HCT116 (cell line): Measurements from ENCODE around the gene BNC2. TPM values are rescaled to one million over a fixed set of nuclear protein-coding genes. Genes with fewer than 3 reads are reported as not detected.

ENCODE experiments used
- ATAC-seq: fragments of 200-7000 bp; cut with Tn5 transposase; 2 replicates; pipeline ENCODE4 v1.9.1; 2020; ENCODE audit warnings: mild to moderate bottlenecking, moderate library complexity
- BruUV-seq: library from RNA; stranded (reverse); fragments of 400-500 nt; replicated peaks from 2 replicates; lab custom pipeline; 2021; lab: Mats Ljungman, UMichigan
- CTCF ChIA-PET: fragments of 300-600 bp; sonication (Branson Sonifier 250); formaldehyde crosslinking; loops from one replicate; lab custom pipeline; 2021; ENCODE audit warnings: antibody characterized with exemption; lab: Charles Lee
- POLR2A ChIA-PET: fragments of 300-600, 350-600 bp; sonication (Branson Sonifier 250); formaldehyde crosslinking; loops from one replicate; lab custom pipeline; 2021; ENCODE audit warnings: antibody characterized with exemption; lab: Charles Lee
- RAD21 ChIA-PET, 2 experiments: fragments of 300-600 bp; sonication (Branson Sonifier 250); formaldehyde crosslinking; loops; one replicate each; lab custom pipeline; 2023; ENCODE audit warnings: low total read pairs in 2 of 2; ENCODE audit not compliant: uncharacterized antibody in 2 of 2, unreplicated experiment in 2 of 2, low non-redundant PET in 1 of 2; lab: Charles Lee
- DNase-seq: peaks from one replicate; pipeline ENCODE4 v3.0.0-alpha.2; 2010; ENCODE audit warnings: low read depth, low spot score
- H2AFZ ChIP-seq: fragments of 200-600 bp; shearing (Covaris generic), sonication (generic); 2 replicates; pipeline ENCODE4 v1.6.1; 2017; ENCODE audit warnings: low read depth, mixed run types, mixed read lengths, antibody characterized with exemption, low read length; ENCODE audit not compliant: poor library complexity, severe bottlenecking
- H3K27ac ChIP-seq: 2 replicates; pipeline ENCODE4 v1.5.1; 2012; ENCODE audit warnings: low read depth, low read length
- H3K27me3 ChIP-seq: fragments of 200-600 bp; sonication (generic); 2 replicates; pipeline ENCODE4 v1.6.1; 2016; ENCODE audit warnings: mixed run types, low read length, mixed read lengths; ENCODE audit not compliant: insufficient read depth
- H3K36me3 ChIP-seq, 2 experiments: fragments of 200-500 bp in 1 of 2; fragments of 200-600 bp in 1 of 2; sonication (Bioruptor generic) in 1 of 2; sonication (generic) in 1 of 2; 2 replicates each; pipeline versions ENCODE4 v1.5.1 to v1.6.1; 2014 to 2016; ENCODE audit warnings: low read length in 2 of 2, inconsistent platforms in 1 of 2, mixed read lengths in 1 of 2, mixed run types in 1 of 2; ENCODE audit not compliant: insufficient read depth in 2 of 2, control insufficient read depth in 1 of 2
- H3K4me1 ChIP-seq, 2 experiments: fragments of 200-600 bp in 1 of 2; sonication (generic) in 1 of 2; 2 replicates each; pipeline versions ENCODE4 v1.5.1 to v1.6.1; 2012 to 2017; ENCODE audit warnings: low read length in 2 of 2, inconsistent platforms in 1 of 2, mild to moderate bottlenecking in 1 of 2, mixed read lengths in 1 of 2, mixed run types in 1 of 2, moderate library complexity in 1 of 2; ENCODE audit not compliant: insufficient read depth in 2 of 2, control insufficient read depth in 1 of 2
- H3K4me2 ChIP-seq: fragments of 200-600 bp; sonication (generic); 2 replicates; pipeline ENCODE4 v1.6.1; 2017; ENCODE audit warnings: mixed run types, low read length, mixed read lengths
- H3K4me3 ChIP-seq, 2 experiments: fragments of 200-600 bp in 1 of 2; sonication (generic) in 1 of 2; replicated peaks in 1 of 2; 2 replicates each; pipeline ENCODE4 v1.5.1; 2011 to 2016; ENCODE audit warnings: low read length in 2 of 2, control low read depth in 1 of 2, low read depth in 1 of 2, mild to moderate bottlenecking in 1 of 2, mixed read lengths in 1 of 2, mixed run types in 1 of 2
- H3K79me2 ChIP-seq: fragments of 200-600 bp; sonication (generic); 2 replicates; pipeline ENCODE4 v1.6.1; 2017; ENCODE audit warnings: mild to moderate bottlenecking, mixed run types, low read length, moderate library complexity, mixed read lengths; ENCODE audit not compliant: insufficient read depth
- H3K9ac ChIP-seq: fragments of 200-600 bp; sonication (generic); 2 replicates; pipeline ENCODE4 v1.6.1; 2016; ENCODE audit warnings: low read length, mixed read lengths
- H3K9me2 ChIP-seq: fragments of 200-600 bp; sonication (generic), shearing (Covaris generic); 2 replicates; pipeline ENCODE4 v1.6.1; 2017; ENCODE audit warnings: mixed run types, mild to moderate bottlenecking, moderate library complexity; ENCODE audit not compliant: insufficient read depth
- H3K9me3 ChIP-seq, 2 experiments: fragments of 200-500 bp in 1 of 2; fragments of 200-600 bp in 1 of 2; sonication (Bioruptor generic) in 1 of 2; sonication (generic) in 1 of 2; 2 replicates each; pipeline ENCODE4 v1.6.1; 2014 to 2017; ENCODE audit warnings: low read length in 2 of 2, mixed read lengths in 2 of 2, inconsistent platforms in 1 of 2, low read depth in 1 of 2, mild to moderate bottlenecking in 1 of 2, mixed run types in 1 of 2, moderate library complexity in 1 of 2; ENCODE audit not compliant: control insufficient read depth in 1 of 2, insufficient read depth in 1 of 2
- H4K20me1 ChIP-seq: fragments of 200-600 bp; sonication (generic), shearing (Covaris generic); 2 replicates; pipeline ENCODE4 v1.6.1; 2017; ENCODE audit warnings: mixed run types, mild to moderate bottlenecking, moderate library complexity; ENCODE audit not compliant: insufficient read depth
- CBX3 ChIP-seq: IDR thresholded peaks from 2 replicates; pipeline ENCODE4 v1.6.1; 2012; ENCODE audit warnings: low read depth
- CEBPB ChIP-seq: IDR thresholded peaks from 2 replicates; pipeline ENCODE4 v1.6.1; 2012; ENCODE audit warnings: low read depth
- EGR1 ChIP-seq: IDR thresholded peaks from 2 replicates; pipeline ENCODE4 v1.6.1; 2012; ENCODE audit warnings: low read depth
- ELF1 ChIP-seq: IDR thresholded peaks from 2 replicates; pipeline ENCODE4 v1.6.1; 2012; ENCODE audit warnings: low read depth, borderline replicate concordance
- EZH2 ChIP-seq: fragments of 200-600 bp; sonication (generic); IDR thresholded peaks from 2 replicates; pipeline ENCODE4 v1.6.1; 2017; ENCODE audit warnings: antibody characterized with exemption, mixed run types
- EZH2phosphoT487 ChIP-seq: fragments of 200-600 bp; IDR thresholded peaks from 2 replicates; pipeline ENCODE4 v1.6.1; 2018; ENCODE audit warnings: antibody characterized with exemption, borderline replicate concordance
- FOSL1 ChIP-seq: IDR thresholded peaks from 2 replicates; pipeline ENCODE4 v1.6.1; 2012; ENCODE audit warnings: low read depth
- POLR2A ChIP-seq: IDR thresholded peaks from 2 replicates; pipeline ENCODE4 v1.7.0; 2011; ENCODE audit warnings: borderline replicate concordance; ENCODE audit not compliant: insufficient read depth, insufficient read length; ENCODE audit errors: extremely low read depth
- POLR2AphosphoS5 ChIP-seq: IDR thresholded peaks from 2 replicates; pipeline ENCODE4 v1.6.1; 2011; ENCODE audit warnings: mild to moderate bottlenecking, low read depth, low read length, moderate library complexity
- RAD21 ChIP-seq: IDR thresholded peaks from 2 replicates; pipeline ENCODE4 v1.6.1; 2012; ENCODE audit warnings: low read depth, mild to moderate bottlenecking
- SIN3A ChIP-seq: IDR thresholded peaks from 2 replicates; pipeline ENCODE4 v1.6.1; 2012; ENCODE audit warnings: low read depth
- TCF7L2 ChIP-seq: IDR thresholded peaks from 2 replicates; pipeline ENCODE4 v1.7.0; 2011; ENCODE audit warnings: borderline replicate concordance, inconsistent platforms; ENCODE audit not compliant: insufficient read depth, insufficient read length; ENCODE audit errors: extremely low read depth
- YY1 ChIP-seq: IDR thresholded peaks from 2 replicates; pipeline ENCODE4 v1.6.1; 2011; ENCODE audit warnings: low read length, low read depth, moderate library complexity, mild to moderate bottlenecking; ENCODE audit not compliant: insufficient replicate concordance; ENCODE audit errors: extremely low read depth
- ZFX ChIP-seq: fragments of 450-650 bp; IDR thresholded peaks from 2 replicates; pipeline ENCODE4 v1.6.1; 2017
- intact Hi-C: fragments of 100-400 bp; cut with micrococcal nuclease; formaldehyde crosslinking; loops from 2 replicates; pipeline ENCODE4 v1.10.0; 2022
- total RNA-seq: library from RNA; stranded (reverse); gene quantifications from one replicate; pipeline ENCODE4 v1.2.1, GENCODE V29; 2021; ENCODE audit not compliant: unreplicated experiment
- TF ChIP-seq, protein P1 (sequence below), 3 experiments: fragments of 200-600 bp in 1 of 3; sonication (generic) in 1 of 3; IDR thresholded peaks in 2 of 3; conservative IDR thresholded peaks in 1 of 3; 2 replicates each; pipeline ENCODE4 v1.5.1; 2012 to 2017; ENCODE audit warnings: low read depth in 2 of 3, low read length in 2 of 3, antibody characterized with exemption in 1 of 3, borderline replicate concordance in 1 of 3, control low read depth in 1 of 3, mild to moderate bottlenecking in 1 of 3, mixed read lengths in 1 of 3, mixed run types in 1 of 3, moderate library complexity in 1 of 3; ENCODE audit not compliant: insufficient read depth in 1 of 3
- TF ChIP-seq, protein P2 (sequence below): IDR thresholded peaks from 2 replicates; pipeline ENCODE4 v1.6.1; 2012

BNC2 gene
- total RNA-seq, 1 experiment from 2014 or later = 0.37 TPM

GRCh38 chr9:16575986-16576245 is 294.6 kb downstream of the BNC2 start:
- no peak overlapping the region for H3K9ac ChIP-seq
- no peak overlapping the region for H2AFZ ChIP-seq
- H3K36me3 ChIP-seq = no peaks in the 10 kb centered on the region
- intact Hi-C loops = no loop called here
- H3K79me2 ChIP-seq = no peaks in the 10 kb centered on the region
- H3K9me2 ChIP-seq = no peaks in the 10 kb centered on the region
- RAD21 ChIA-PET = no interaction called here
- no peak overlapping the region for H3K4me3 ChIP-seq
- no peaks in the 10 kb centered on the region for H3K4me1 ChIP-seq
- peaks cover 20% of the 10 kb centered on the region for H3K27me3 ChIP-seq
- TF ChIP-seq RAD21 (no peak), EZH2phosphoT487 (no peak), CBX3 (no peak), CEBPB (no peak), POLR2A (no peak)
- no peaks in the 10 kb centered on the region; the same call in 1 of the 2 replicates for H4K20me1 ChIP-seq
- CTCF ChIA-PET = no interaction called here
- no peak overlapping the region for H3K27ac ChIP-seq
- H3K4me2 ChIP-seq = no peak overlapping the region
- POLR2A ChIA-PET = no interaction called here
- no TSS peak for BruUV-seq
- H3K9me3 ChIP-seq = no peaks in the 10 kb centered on the region
- DNase-seq (no peak), ATAC-seq (no peak)

GRCh38 chr9:16575142-16575985 is 295.1 kb downstream of the BNC2 start:
- H4K20me1 ChIP-seq = no peaks in the 10 kb centered on the region; the same call in 1 of the 2 replicates
- no peak overlapping the region for H3K27ac ChIP-seq
- no peak overlapping the region for H3K4me2 ChIP-seq
- H3K9me3 ChIP-seq = no peaks in the 10 kb centered on the region
- RAD21 ChIA-PET = no interaction called here
- no peak overlapping the region for H3K9ac ChIP-seq
- no peaks in the 10 kb centered on the region for H3K4me1 ChIP-seq
- H3K4me3 ChIP-seq = no peak overlapping the region
- no peaks in the 10 kb centered on the region for H3K36me3 ChIP-seq
- H2AFZ ChIP-seq = no peak overlapping the region
- POLR2A ChIA-PET = no interaction called here
- no TSS peak for BruUV-seq
- no peak for DNase-seq
- H3K79me2 ChIP-seq = no peaks in the 10 kb centered on the region
- intact Hi-C loops = no loop called here
- no peak for ATAC-seq
- no peaks in the 10 kb centered on the region for H3K9me2 ChIP-seq
- CTCF ChIA-PET = no interaction called here
- H3K27me3 ChIP-seq = peaks cover 25% of the 10 kb centered on the region
- no peak for TF ChIP-seq RAD21
- no peak for TF ChIP-seq EZH2
- no peak for TF ChIP-seq POLR2AphosphoS5
- no peak for TF ChIP-seq EZH2phosphoT487
- no peak for TF ChIP-seq SIN3A
- TF ChIP-seq, protein P1, sequence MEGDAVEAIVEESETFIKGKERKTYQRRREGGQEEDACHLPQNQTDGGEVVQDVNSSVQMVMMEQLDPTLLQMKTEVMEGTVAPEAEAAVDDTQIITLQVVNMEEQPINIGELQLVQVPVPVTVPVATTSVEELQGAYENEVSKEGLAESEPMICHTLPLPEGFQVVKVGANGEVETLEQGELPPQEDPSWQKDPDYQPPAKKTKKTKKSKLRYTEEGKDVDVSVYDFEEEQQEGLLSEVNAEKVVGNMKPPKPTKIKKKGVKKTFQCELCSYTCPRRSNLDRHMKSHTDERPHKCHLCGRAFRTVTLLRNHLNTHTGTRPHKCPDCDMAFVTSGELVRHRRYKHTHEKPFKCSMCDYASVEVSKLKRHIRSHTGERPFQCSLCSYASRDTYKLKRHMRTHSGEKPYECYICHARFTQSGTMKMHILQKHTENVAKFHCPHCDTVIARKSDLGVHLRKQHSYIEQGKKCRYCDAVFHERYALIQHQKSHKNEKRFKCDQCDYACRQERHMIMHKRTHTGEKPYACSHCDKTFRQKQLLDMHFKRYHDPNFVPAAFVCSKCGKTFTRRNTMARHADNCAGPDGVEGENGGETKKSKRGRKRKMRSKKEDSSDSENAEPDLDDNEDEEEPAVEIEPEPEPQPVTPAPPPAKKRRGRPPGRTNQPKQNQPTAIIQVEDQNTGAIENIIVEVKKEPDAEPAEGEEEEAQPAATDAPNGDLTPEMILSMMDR (IDR thresholded peaks at IDR 0.05 in 2 of 3, conservative IDR thresholded peaks at IDR 0.05 in 1 of 3; ENCODE audit: borderline replicate concordance in 1 of 3, insufficient read depth in 1 of 3, low read depth in 2 of 3, low read length in 2 of 3) = no peak
- TF ChIP-seq TCF7L2 = no peak
- TF ChIP-seq FOSL1 = no peak
- TF ChIP-seq EGR1 = no peak
- no peak for TF ChIP-seq CEBPB
- no peak for TF ChIP-seq ELF1
- no peak for TF ChIP-seq YY1
- TF ChIP-seq, protein P2, sequence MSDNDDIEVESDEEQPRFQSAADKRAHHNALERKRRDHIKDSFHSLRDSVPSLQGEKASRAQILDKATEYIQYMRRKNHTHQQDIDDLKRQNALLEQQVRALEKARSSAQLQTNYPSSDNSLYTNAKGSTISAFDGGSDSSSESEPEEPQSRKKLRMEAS = no peak
- TF ChIP-seq ZFX = no peak
